ENCODE results near the gene UIMC1.

UIMC1 gene

GRCh38 chr5:176856746-176857145 is 149.8 kb downstream of the UIMC1 start:
- Histone ChIP-seq H3K27ac (ENCODE audit: low read length) (no peak overlapping the region), H3K4me1 (ENCODE audit: control insufficient read depth in 1 of 2, insufficient read depth in 2 of 2, low read length in 2 of 2) (no peaks in the 10 kb centered on the region), H3K27me3 (ENCODE audit: low read depth, low read length) (peaks cover under 1% of the 10 kb centered on the region), H3K9me3 (ENCODE audit: control insufficient read depth in 1 of 2, low read length in 2 of 2) (no peaks in the 10 kb centered on the region), H3K36me3 (ENCODE audit: control insufficient read depth in 1 of 2, insufficient read depth in 2 of 2, low read length in 2 of 2) (no peaks in the 10 kb centered on the region), H3K4me3 (ENCODE audit: low read depth in 1 of 2, low read length in 2 of 2) (no peak overlapping the region)

GRCh38 chr5:176855598-176855997 is 151.0 kb downstream of the UIMC1 start:
- Histone ChIP-seq H3K4me3 (ENCODE audit: low read depth in 1 of 2, low read length in 2 of 2) (no peak overlapping the region), H3K4me1 (ENCODE audit: control insufficient read depth in 1 of 2, insufficient read depth in 2 of 2, low read length in 2 of 2) (no peaks in the 10 kb centered on the region), H3K9me3 (ENCODE audit: control insufficient read depth in 1 of 2, low read length in 2 of 2) (no peaks in the 10 kb centered on the region), H3K27me3 (ENCODE audit: low read depth, low read length) (no peaks in the 10 kb centered on the region), H3K36me3 (ENCODE audit: control insufficient read depth in 1 of 2, insufficient read depth in 2 of 2, low read length in 2 of 2) (no peaks in the 10 kb centered on the region), H3K27ac (ENCODE audit: low read length) (no peak overlapping the region)

Data from muscle layer of duodenum (tissue), 2 donors.